ENCODE data around the gene SLC17A5. TPM values are rescaled to one million over a fixed set of nuclear protein-coding genes. Genes with fewer than 3 reads are reported as not detected.
"Not testable (repeated sequence)": the region's sequence is repeated elsewhere in the genome, so short reads cannot be mapped to it uniquely, and the experiment has no call there.

The SLC17A5 gene
- total and polyA plus RNA-seq, 2 experiments from 2014 or later: 18.4 to 20.1 TPM

DNA sequence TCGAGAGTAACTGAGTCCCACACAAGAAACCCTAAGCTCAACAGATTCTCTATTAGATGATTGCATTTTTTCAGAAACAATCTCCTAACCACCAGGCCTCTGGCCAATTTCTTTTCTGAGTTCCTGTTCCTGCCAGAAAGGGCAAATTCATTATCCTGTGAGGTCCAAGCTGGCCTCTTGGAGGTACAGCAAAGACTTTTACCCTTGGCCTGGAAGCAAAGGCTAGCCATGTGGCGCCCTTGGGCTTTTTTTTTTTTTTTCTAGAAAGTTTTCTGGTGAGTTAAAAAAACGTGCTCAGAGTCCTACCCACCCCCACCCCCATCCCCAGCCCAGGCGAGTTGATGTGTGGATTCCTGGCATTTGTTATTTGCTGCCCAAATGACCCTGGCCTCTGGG lies 73.9 kb downstream of the SLC17A5 start:
- Histone ChIP-seq H3F3A (ENCODE audit: insufficient read depth) (peaks cover 35% of the 10 kb centered on the region), H3K79me2 (ENCODE audit: insufficient read depth) (no peaks in the 10 kb centered on the region), H3K4me2 (ENCODE audit: unreplicated experiment) (peak overlapping the region; percentile 68), H3K4me1 (ENCODE audit: insufficient read depth) (peaks cover 27% of the 10 kb centered on the region), H3K27ac (peak overlapping the region; percentile 99), H3K9me2 (ENCODE audit: insufficient read depth) (no peaks in the 10 kb centered on the region), H2AFZ (peak overlapping the region; percentile 37), H3K36me3 (ENCODE audit: low read depth) (no peaks in the 10 kb centered on the region), H3K9me3 (ENCODE audit: low read depth) (no peaks in the 10 kb centered on the region), H4K20me1 (ENCODE audit: insufficient read depth) (no peaks in the 10 kb centered on the region), H3K9ac (peak overlapping the region; percentile 88), H3K4me3 (peak overlapping the region; percentile 58), H3K27me3 (replicated peaks; ENCODE audit: insufficient read depth) (no peaks in the 10 kb centered on the region)
- 0 to 4% methylated on average over 3 to 4 of the region's 4 CpGs for WGBS, 2 experiments (ENCODE audit: low coverage in 1 of 2, low lambda C conversion rate in 2 of 2, missing lambda C conversion rate in 2 of 2)
- TF ChIP-seq EZH2 (IDR thresholded peaks at IDR 0.05; ENCODE audit: insufficient read depth, poor library complexity, severe bottlenecking) (no peak), EZH2phosphoT487 (IDR thresholded peaks at IDR 0.05; ENCODE audit: insufficient read depth, low read depth) (no peak)
- in situ Hi-C loops (cut with MboI): no loop called here
- DNase-seq: peak; percentile 92

DNA sequence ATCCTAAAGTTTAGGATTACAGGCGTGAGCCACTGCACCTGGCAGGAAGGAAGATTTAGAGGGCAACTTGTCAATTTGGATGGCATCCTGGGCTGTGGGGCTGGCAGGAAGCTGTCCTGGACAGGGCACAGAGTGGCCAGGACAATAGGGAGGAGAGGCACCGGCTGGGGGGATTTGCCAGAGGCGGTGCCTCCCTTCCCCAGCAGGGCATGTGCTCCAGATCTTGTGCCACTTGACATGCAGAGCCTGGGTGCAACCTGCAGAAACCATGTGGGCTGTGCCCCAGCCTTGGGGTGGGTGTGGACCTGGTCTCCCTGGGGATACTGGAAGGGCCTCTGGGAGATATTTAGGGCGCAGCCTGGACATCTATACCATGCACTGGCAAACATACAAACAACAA lies 74.4 kb downstream of the SLC17A5 start:
- H2AFZ ChIP-seq: peak overlapping the region; percentile 37
- peak overlapping the region; percentile 58 for H3K4me3 ChIP-seq
- WGBS, 2 experiments (ENCODE audit: low coverage in 1 of 2, low lambda C conversion rate in 2 of 2, missing lambda C conversion rate in 2 of 2): 49 to 58% methylated on average over 4 of the region's 4 CpGs
- in situ Hi-C loops (cut with MboI): no loop called here
- DNase-seq: no peak
- H3K9me2 ChIP-seq (ENCODE audit: insufficient read depth): no peaks in the 10 kb centered on the region
- no peaks in the 10 kb centered on the region for H3K36me3 ChIP-seq (ENCODE audit: low read depth)
- no peaks in the 10 kb centered on the region for H3K27me3 ChIP-seq (replicated peaks; ENCODE audit: insufficient read depth)
- peak overlapping the region; percentile 99 for H3K27ac ChIP-seq
- no peak for TF ChIP-seq EZH2phosphoT487 (IDR thresholded peaks at IDR 0.05; ENCODE audit: insufficient read depth, low read depth)
- no peak for TF ChIP-seq EZH2 (IDR thresholded peaks at IDR 0.05; ENCODE audit: insufficient read depth, poor library complexity, severe bottlenecking)
- H4K20me1 ChIP-seq (ENCODE audit: insufficient read depth): no peaks in the 10 kb centered on the region
- peaks cover 27% of the 10 kb centered on the region for H3K4me1 ChIP-seq (ENCODE audit: insufficient read depth)
- H3K9ac ChIP-seq: peak overlapping the region; percentile 88
- H3K9me3 ChIP-seq (ENCODE audit: low read depth): no peaks in the 10 kb centered on the region
- peak overlapping the region; percentile 68 for H3K4me2 ChIP-seq (ENCODE audit: unreplicated experiment)
- H3F3A ChIP-seq (ENCODE audit: insufficient read depth): peaks cover 34% of the 10 kb centered on the region
- no peaks in the 10 kb centered on the region for H3K79me2 ChIP-seq (ENCODE audit: insufficient read depth)

GRCh38 chr6:73577676-73578075 lies 76.1 kb downstream of the SLC17A5 start:
- no peaks in the 10 kb centered on the region for H3K27me3 ChIP-seq (replicated peaks; ENCODE audit: insufficient read depth)
- in situ Hi-C loops (cut with MboI): no loop called here
- H3K4me1 ChIP-seq (ENCODE audit: insufficient read depth): peaks cover 27% of the 10 kb centered on the region
- H4K20me1 ChIP-seq (ENCODE audit: insufficient read depth): no peaks in the 10 kb centered on the region
- 94 to 98% methylated on average over 2 of the region's 2 CpGs for WGBS, 2 experiments (ENCODE audit: low coverage in 1 of 2, low lambda C conversion rate in 2 of 2, missing lambda C conversion rate in 2 of 2)
- H3K9me2 ChIP-seq (ENCODE audit: insufficient read depth): no peaks in the 10 kb centered on the region
- no peak overlapping the region for H3K4me3 ChIP-seq
- no peaks in the 10 kb centered on the region for H3K9me3 ChIP-seq (ENCODE audit: low read depth)
- peaks cover 34% of the 10 kb centered on the region for H3F3A ChIP-seq (ENCODE audit: insufficient read depth)
- no peak for DNase-seq
- H3K9ac ChIP-seq: no peak overlapping the region
- H3K36me3 ChIP-seq (ENCODE audit: low read depth): no peaks in the 10 kb centered on the region
- no peak for TF ChIP-seq EZH2 (IDR thresholded peaks at IDR 0.05; ENCODE audit: insufficient read depth, poor library complexity, severe bottlenecking)
- 0 out of 2 replicates have a peak overlapping the region, but pooled peaks have one; percentile 16 for H2AFZ ChIP-seq
- no peak overlapping the region for H3K4me2 ChIP-seq (ENCODE audit: unreplicated experiment)
- no peaks in the 10 kb centered on the region for H3K79me2 ChIP-seq (ENCODE audit: insufficient read depth)
- H3K27ac ChIP-seq: no peak overlapping the region

DNA sequence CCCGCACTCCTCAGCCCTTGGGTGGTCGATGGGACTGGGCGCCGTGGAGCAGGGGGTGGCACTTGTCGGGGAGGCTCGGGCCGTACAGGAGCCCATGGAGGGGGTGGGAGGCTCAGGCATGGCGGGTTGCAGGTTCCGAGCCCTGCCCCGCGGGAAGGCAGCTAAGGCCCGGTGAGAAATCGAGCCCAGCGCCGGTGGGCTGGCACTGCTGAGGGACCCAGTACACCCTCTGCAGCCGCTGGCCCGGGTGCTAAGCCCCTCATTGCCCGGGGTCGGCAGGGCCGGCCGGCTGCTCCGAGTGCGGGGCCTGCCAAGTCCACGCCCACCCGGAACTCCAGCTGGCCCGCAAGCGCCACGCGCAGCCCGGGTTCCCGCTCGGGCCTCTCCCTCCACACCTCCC lies 81.3 kb downstream of the SLC17A5 start:
- H3F3A ChIP-seq (ENCODE audit: insufficient read depth); H3K4me1 ChIP-seq (ENCODE audit: insufficient read depth); H3K9me3 ChIP-seq (ENCODE audit: low read depth); H3K27ac ChIP-seq; H4K20me1 ChIP-seq (ENCODE audit: insufficient read depth); H2AFZ ChIP-seq; H3K36me3 ChIP-seq (ENCODE audit: low read depth); H3K9ac ChIP-seq; in situ Hi-C loops (cut with MboI); H3K27me3 ChIP-seq (replicated peaks; ENCODE audit: insufficient read depth); H3K4me2 ChIP-seq (ENCODE audit: unreplicated experiment); H3K79me2 ChIP-seq (ENCODE audit: insufficient read depth); H3K4me3 ChIP-seq; DNase-seq; H3K9me2 ChIP-seq (ENCODE audit: insufficient read depth): not testable (repeated sequence)
- WGBS, 2 experiments (ENCODE audit: low coverage in 1 of 2, low lambda C conversion rate in 2 of 2, missing lambda C conversion rate in 2 of 2): 95 to 100% methylated on average over 7 to 30 of the region's 32 CpGs

DNA sequence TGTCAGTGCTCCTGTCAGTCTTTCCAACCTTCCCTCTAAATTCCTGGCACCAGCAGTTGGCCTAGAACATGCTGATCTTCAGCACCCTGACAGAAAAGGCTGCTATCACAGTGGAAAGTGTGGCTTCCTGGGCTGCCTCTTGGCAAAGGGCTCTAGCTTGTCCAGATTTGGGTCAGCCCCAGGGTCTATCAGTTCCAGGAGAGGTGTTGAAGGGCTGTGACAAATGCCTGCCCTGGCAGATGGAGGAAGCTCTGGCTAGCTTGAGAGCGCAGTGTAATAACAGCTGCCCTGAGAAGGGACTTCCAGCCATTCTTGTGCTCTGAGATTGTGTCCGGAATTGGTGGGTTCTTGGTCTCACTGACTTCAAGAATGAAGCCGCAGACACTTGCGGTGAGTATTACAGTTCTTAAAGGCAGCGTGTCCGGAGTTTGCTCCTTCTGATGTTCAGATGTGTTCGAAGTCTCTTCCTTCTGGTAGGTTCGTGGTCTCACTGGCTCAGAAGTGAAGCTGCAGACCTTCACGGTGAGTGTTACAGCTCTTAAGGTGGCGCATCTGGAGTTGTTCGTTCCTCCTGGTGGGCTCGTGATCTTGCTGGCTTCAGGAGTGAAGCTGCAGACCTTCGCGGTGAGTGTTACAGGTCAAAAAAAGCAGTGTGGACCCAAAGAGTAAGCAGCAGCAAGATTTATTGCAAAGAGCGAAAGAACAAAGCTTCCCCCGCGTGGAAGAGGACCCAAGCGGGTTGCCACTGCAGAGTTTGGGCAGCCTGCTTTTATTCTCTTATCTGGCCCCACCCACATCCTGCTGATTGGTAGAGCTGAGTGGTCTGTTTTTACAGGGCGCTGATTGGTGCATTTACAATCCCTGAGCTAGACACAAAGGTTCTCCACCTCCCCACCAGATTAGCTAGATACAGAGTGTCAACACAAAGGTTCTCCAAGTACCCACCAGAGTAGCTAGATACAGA lies 82.3 kb downstream of the SLC17A5 start:
- H3K27me3 ChIP-seq (replicated peaks; ENCODE audit: insufficient read depth); H3K79me2 ChIP-seq (ENCODE audit: insufficient read depth); DNase-seq; H3K4me3 ChIP-seq; H4K20me1 ChIP-seq (ENCODE audit: insufficient read depth); H3K9me3 ChIP-seq (ENCODE audit: low read depth); H3K9me2 ChIP-seq (ENCODE audit: insufficient read depth); H3K9ac ChIP-seq; H3K36me3 ChIP-seq (ENCODE audit: low read depth); in situ Hi-C loops (cut with MboI); H3K27ac ChIP-seq; H2AFZ ChIP-seq; H3K4me2 ChIP-seq (ENCODE audit: unreplicated experiment): not testable (repeated sequence)
- peaks cover 12% of the 10 kb centered on the region for H3K4me1 ChIP-seq (ENCODE audit: insufficient read depth)
- 88 to 90% methylated on average over 18 to 19 of the region's 19 CpGs for WGBS, 2 experiments (ENCODE audit: low coverage in 1 of 2, low lambda C conversion rate in 2 of 2, missing lambda C conversion rate in 2 of 2)
- H3F3A ChIP-seq (ENCODE audit: insufficient read depth): peaks cover 11% of the 10 kb centered on the region
